MCF 10A (cell line): ENCODE results near the gene MREG. TPM values are rescaled to one million over a fixed set of nuclear protein-coding genes. Genes with fewer than 3 reads are reported as not detected.

Experiments used
- BruUV-seq: library from RNA; stranded (reverse); fragments of 400-500 nt; replicated peaks from 2 replicates; lab custom pipeline; 2021; lab: Mats Ljungman, UMichigan
- CTCF ChIA-PET: fragments of 300-600 bp; sonication (Branson Sonifier 250); formaldehyde crosslinking; extraction: SDS; loops from one replicate; lab custom pipeline; 2021; ENCODE audit warnings: antibody characterized with exemption, inconsistent platforms; lab: Yijun Ruan, JAX
- POLR2A ChIA-PET: fragments of 300-600, 350-650 bp; sonication (Branson Sonifier 250); formaldehyde crosslinking; extraction: SDS; loops from one replicate; lab custom pipeline; 2020; ENCODE audit warnings: antibody characterized with exemption, inconsistent platforms; lab: Yijun Ruan, JAX
- DNase-seq: peaks from one replicate; pipeline ENCODE4 v3.0.0-alpha.2; 2018; ENCODE audit not compliant: unreplicated experiment
- H3K27ac Mint-ChIP-seq: one replicate; pipeline ENCODE4 v1.8.0; 2022; ENCODE audit warnings: mild to moderate bottlenecking, low read depth, mixed read lengths; ENCODE audit not compliant: unreplicated experiment
- H3K27me3 Mint-ChIP-seq: one replicate; pipeline ENCODE4 v1.8.0; 2022; ENCODE audit warnings: mixed read lengths; ENCODE audit not compliant: insufficient read depth, unreplicated experiment
- H3K36me3 Mint-ChIP-seq: one replicate; pipeline ENCODE4 v1.8.0; 2022; ENCODE audit warnings: mild to moderate bottlenecking, moderate library complexity, mixed read lengths; ENCODE audit not compliant: insufficient read depth, unreplicated experiment
- H3K4me1 Mint-ChIP-seq: one replicate; pipeline ENCODE4 v1.8.0; 2022; ENCODE audit warnings: mixed read lengths; ENCODE audit not compliant: insufficient read depth, unreplicated experiment
- H3K4me3 Mint-ChIP-seq: one replicate; pipeline ENCODE4 v1.8.0; 2022; ENCODE audit warnings: mild to moderate bottlenecking, moderate library complexity, mixed read lengths; ENCODE audit not compliant: unreplicated experiment
- H3K9me3 Mint-ChIP-seq: one replicate; pipeline ENCODE4 v1.8.0; 2022; ENCODE audit warnings: mixed read lengths; ENCODE audit not compliant: unreplicated experiment
- CTCF ChIP-seq: fragments of 200-600 bp; IDR thresholded peaks from one replicate; pipeline ENCODE4 v1.8.0; 2022; ENCODE audit warnings: antibody characterized with exemption, mild to moderate bottlenecking; ENCODE audit not compliant: unreplicated experiment
- intact Hi-C: fragments of 100-400 bp; cut with micrococcal nuclease; formaldehyde crosslinking; loops from 2 replicates; pipeline ENCODE4 v1.14.1; 2022
- total RNA-seq: library from RNA; stranded (reverse); gene quantifications from 2 replicates; pipeline ENCODE4 v1.2.3, GENCODE V29; 2022

MREG gene
- total RNA-seq, 1 experiment from 2014 or later: 10.4 TPM

- Mint-ChIP-seq H3K4me3 (no peak overlapping the region), H3K27me3 (no peaks in the 10 kb centered on the region), H3K4me1 (peaks cover 15% of the 10 kb centered on the region), H3K36me3 (peaks cover 7% of the 10 kb centered on the region), H3K27ac (no peak overlapping the region), H3K9me3 (no peaks in the 10 kb centered on the region)
- intact Hi-C loops: loop anchor here (10.0 kb wide), 1 partner anchor 73 kb away; the partner anchor contains the start of gene XRCC5
- ChIA-PET CTCF (interaction anchor here (0.7 to 5.3 kb wide), 11 partner anchors 8 to 82 kb away, joined by 3 to 70 read pairs (median 4); partner anchors contain the start of genes PECR and TMEM169), POLR2A (interaction anchor here (0.7 kb wide), 1 partner anchor 14 kb away, joined by 3 read pairs; no protein-coding TSS in a partner anchor)
- BruUV-seq: no TSS peak
- no peak for TF ChIP-seq CTCF
- DNase-seq: no peak
Measured at GRCh38 chr2:216031960-216032689, 18.8 kb upstream of the MREG start.

- Mint-ChIP-seq H3K36me3 (peaks cover 7% of the 10 kb centered on the region), H3K27me3 (no peaks in the 10 kb centered on the region), H3K9me3 (no peaks in the 10 kb centered on the region), H3K27ac (no peak overlapping the region), H3K4me3 (no peak overlapping the region), H3K4me1 (peaks cover 15% of the 10 kb centered on the region)
- DNase-seq: no peak
- BruUV-seq: no TSS peak
- TF ChIP-seq CTCF: no peak
- CTCF ChIA-PET: interaction anchor here (0.6 to 1.4 kb wide), 3 partner anchors 12 to 390 kb away, joined by 3 to 4 read pairs (median 3); no protein-coding TSS in a partner anchor
- POLR2A ChIA-PET: no interaction called here
- intact Hi-C loops: loop anchor here (10.0 kb wide), 1 partner anchor 75 kb away; the partner anchor contains the start of gene XRCC5
Measured at GRCh38 chr2:216030216-216030615, 16.9 kb upstream of the MREG start.

- no peak overlapping the region for H3K27ac Mint-ChIP-seq
- no peak overlapping the region for H3K4me3 Mint-ChIP-seq
- no TSS peak for BruUV-seq
- peaks cover 15% of the 10 kb centered on the region for H3K4me1 Mint-ChIP-seq
- no peak for DNase-seq
- peaks cover 7% of the 10 kb centered on the region for H3K36me3 Mint-ChIP-seq
- no peaks in the 10 kb centered on the region for H3K9me3 Mint-ChIP-seq
- ChIA-PET CTCF (no interaction called here), POLR2A (no interaction called here)
- H3K27me3 Mint-ChIP-seq: no peaks in the 10 kb centered on the region
- TF ChIP-seq CTCF: no peak
- intact Hi-C loops: loop anchor here (10.0 kb wide), 1 partner anchor 75 kb away; the partner anchor contains the start of gene XRCC5
Measured at GRCh38 chr2:216029416-216030129, 16.2 kb upstream of the MREG start.
